Vagina (tissue), 2 donors: ENCODE measurements around the gene LAMA2. TPM values are rescaled to one million over a fixed set of nuclear protein-coding genes. Genes with fewer than 3 reads are reported as not detected.

Experiments used
- DNase-seq, 2 donors: peaks; one replicate each; pipeline ENCODE4 v3.0.0-alpha.2; 2017; ENCODE audit errors: extremely low spot score in 2 of 2
- H3K27ac ChIP-seq: fragments of 200-600 bp; sonication (generic); one replicate; pipeline ENCODE4 v1.5.1; 2019
- H3K27me3 ChIP-seq: fragments of 200-600 bp; sonication (generic); one replicate; pipeline ENCODE4 v1.5.1; 2019
- H3K36me3 ChIP-seq, 2 donors: fragments of 200-600 bp; sonication (generic); one replicate each; pipeline ENCODE4 v1.5.1; 2017 to 2019
- H3K4me1 ChIP-seq: fragments of 200-600 bp; sonication (generic); one replicate; pipeline ENCODE4 v1.5.1; 2019
- H3K4me3 ChIP-seq, 2 donors: fragments of 200-600 bp; sonication (generic); 1 replicate in 1 of 2; 2 replicates in 1 of 2; pipeline ENCODE4 v1.5.1; 2016 to 2019
- H3K9me3 ChIP-seq: fragments of 200-600 bp; sonication (generic); one replicate; pipeline ENCODE4 v1.5.1; 2019
- POLR2A ChIP-seq, 2 donors: fragments of 450-650 bp; IDR thresholded peaks; one replicate each; pipeline ENCODE4 v1.6.1; 2017; ENCODE audit warnings: antibody characterized with exemption in 2 of 2, mild to moderate bottlenecking in 2 of 2, moderate library complexity in 2 of 2
- POLR2AphosphoS5 ChIP-seq, 2 donors: sonication (generic); formaldehyde crosslinking; IDR thresholded peaks; one replicate each; pipeline ENCODE4 v1.9.0; 2017; ENCODE audit warnings: antibody characterized with exemption in 2 of 2, mild to moderate bottlenecking in 2 of 2, low read depth in 1 of 2; ENCODE audit not compliant: insufficient read depth in 1 of 2
- intact Hi-C: fragments of 100-400 bp; cut with DNase I; formaldehyde crosslinking; loops from one replicate; pipeline ENCODE4 v1.15.1; 2023
- total RNA-seq: library from RNA; depleted of rRNA; stranded (reverse); fragments of >200 nt; gene quantifications from one replicate; pipeline ENCODE4 v1.2.3, GENCODE V29; 2016
- TF ChIP-seq, protein P1 (sequence below), 3 experiments: fragments of 450-650 bp in 2 of 3; fragments of 200-600 bp in 1 of 3; sonication (generic) in 1 of 3; IDR thresholded peaks; one replicate each; pipeline ENCODE4 v1.5.1; 2017 to 2019; ENCODE audit warnings: antibody characterized with exemption in 3 of 3, mild to moderate bottlenecking in 2 of 3, moderate library complexity in 2 of 3

LAMA2 gene
- total RNA-seq, 1 donor from 2014 or later: 91.1 TPM

DNA sequence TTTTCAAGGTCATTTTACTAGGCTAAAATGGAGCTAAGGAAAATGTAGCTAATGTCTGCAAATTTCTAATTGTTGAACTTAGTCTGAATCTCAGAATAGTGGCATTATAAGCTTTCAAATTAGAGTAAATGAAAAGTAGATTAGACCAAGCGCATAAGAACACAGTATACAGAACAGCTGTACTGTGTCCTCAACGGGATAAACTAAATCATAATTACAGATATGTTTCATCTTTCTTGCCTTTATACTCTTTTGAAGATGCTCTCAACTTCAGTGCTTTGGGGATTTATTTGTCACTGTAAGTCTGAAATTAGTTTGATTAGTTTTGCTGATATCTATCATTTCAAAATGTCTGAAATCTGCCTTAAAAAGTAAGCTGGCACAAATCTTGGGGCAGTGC is 305.4 kb downstream of the LAMA2 start:
- no peak overlapping the region for H3K4me3 ChIP-seq
- H3K27me3 ChIP-seq: no peaks in the 10 kb centered on the region
- intact Hi-C loops: no loop called here
- TF ChIP-seq POLR2AphosphoS5 (IDR thresholded peaks at IDR 0.05; ENCODE audit: insufficient read depth in 1 of 2, low read depth in 1 of 2) (no peak), POLR2A (IDR thresholded peaks at IDR 0.05) (no peak)
- TF ChIP-seq, protein P1, sequence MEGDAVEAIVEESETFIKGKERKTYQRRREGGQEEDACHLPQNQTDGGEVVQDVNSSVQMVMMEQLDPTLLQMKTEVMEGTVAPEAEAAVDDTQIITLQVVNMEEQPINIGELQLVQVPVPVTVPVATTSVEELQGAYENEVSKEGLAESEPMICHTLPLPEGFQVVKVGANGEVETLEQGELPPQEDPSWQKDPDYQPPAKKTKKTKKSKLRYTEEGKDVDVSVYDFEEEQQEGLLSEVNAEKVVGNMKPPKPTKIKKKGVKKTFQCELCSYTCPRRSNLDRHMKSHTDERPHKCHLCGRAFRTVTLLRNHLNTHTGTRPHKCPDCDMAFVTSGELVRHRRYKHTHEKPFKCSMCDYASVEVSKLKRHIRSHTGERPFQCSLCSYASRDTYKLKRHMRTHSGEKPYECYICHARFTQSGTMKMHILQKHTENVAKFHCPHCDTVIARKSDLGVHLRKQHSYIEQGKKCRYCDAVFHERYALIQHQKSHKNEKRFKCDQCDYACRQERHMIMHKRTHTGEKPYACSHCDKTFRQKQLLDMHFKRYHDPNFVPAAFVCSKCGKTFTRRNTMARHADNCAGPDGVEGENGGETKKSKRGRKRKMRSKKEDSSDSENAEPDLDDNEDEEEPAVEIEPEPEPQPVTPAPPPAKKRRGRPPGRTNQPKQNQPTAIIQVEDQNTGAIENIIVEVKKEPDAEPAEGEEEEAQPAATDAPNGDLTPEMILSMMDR (IDR thresholded peaks at IDR 0.05): no peak
- H3K36me3 ChIP-seq: no peaks in the 10 kb centered on the region
- no peaks in the 10 kb centered on the region for H3K4me1 ChIP-seq
- DNase-seq: no peak
- no peak overlapping the region for H3K27ac ChIP-seq
- no peaks in the 10 kb centered on the region for H3K9me3 ChIP-seq

DNA sequence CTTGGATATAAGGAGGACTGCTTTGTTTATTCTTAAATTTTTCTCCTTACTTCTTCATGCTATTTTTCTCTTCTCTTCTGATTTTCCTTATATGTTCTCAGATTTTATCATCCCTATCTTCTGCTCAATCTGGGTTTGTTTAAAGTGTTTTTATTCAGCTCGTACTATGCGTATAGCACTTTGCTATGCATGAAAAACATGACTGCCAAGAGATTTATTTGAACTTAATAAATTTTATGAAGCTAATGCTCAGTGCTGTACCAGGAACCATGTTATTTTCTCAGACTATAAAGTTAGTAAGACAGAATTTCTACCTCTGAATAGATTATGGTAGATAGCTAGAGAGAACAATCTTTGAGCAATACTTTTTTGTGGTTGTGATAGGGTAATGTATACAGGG is 305.9 kb downstream of the LAMA2 start:
- Histone ChIP-seq H3K4me1 (no peaks in the 10 kb centered on the region), H3K36me3 (no peaks in the 10 kb centered on the region), H3K9me3 (no peaks in the 10 kb centered on the region), H3K27ac (no peak overlapping the region), H3K27me3 (no peaks in the 10 kb centered on the region), H3K4me3 (no peak overlapping the region)
- no peak for DNase-seq
- intact Hi-C loops: no loop called here
- TF ChIP-seq, protein P1 (IDR thresholded peaks at IDR 0.05): no peak
- no peak for TF ChIP-seq POLR2AphosphoS5 (IDR thresholded peaks at IDR 0.05; ENCODE audit: insufficient read depth in 1 of 2, low read depth in 1 of 2)
- no peak for TF ChIP-seq POLR2A (IDR thresholded peaks at IDR 0.05)

DNA sequence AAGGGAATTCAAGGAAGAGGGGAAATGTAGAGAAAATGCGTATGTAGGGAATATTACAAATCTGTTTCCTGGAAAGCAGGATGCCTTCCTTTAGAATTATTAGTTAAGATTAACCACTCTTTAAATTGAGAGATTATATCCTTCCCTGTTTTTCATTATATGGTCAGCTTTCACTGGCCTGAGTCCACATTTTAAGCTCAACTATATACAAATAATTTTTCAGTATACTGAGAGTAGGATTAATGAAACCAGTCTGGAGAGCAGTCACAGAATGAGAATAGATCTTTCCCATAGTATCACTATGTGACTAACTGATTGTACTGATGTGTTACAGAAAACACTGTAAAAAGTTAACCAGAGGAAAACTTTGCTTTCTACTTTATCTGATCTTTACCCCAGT is 306.3 kb downstream of the LAMA2 start:
- TF ChIP-seq POLR2AphosphoS5 (IDR thresholded peaks at IDR 0.05; ENCODE audit: insufficient read depth in 1 of 2, low read depth in 1 of 2) (no peak), POLR2A (IDR thresholded peaks at IDR 0.05) (no peak)
- TF ChIP-seq, protein P1 (IDR thresholded peaks at IDR 0.05): no peak
- no peaks in the 10 kb centered on the region for H3K4me1 ChIP-seq
- no peaks in the 10 kb centered on the region for H3K36me3 ChIP-seq
- intact Hi-C loops: no loop called here
- H3K27me3 ChIP-seq: no peaks in the 10 kb centered on the region
- no peak overlapping the region for H3K4me3 ChIP-seq
- H3K9me3 ChIP-seq: no peaks in the 10 kb centered on the region
- no peak for DNase-seq
- no peak overlapping the region for H3K27ac ChIP-seq

DNA sequence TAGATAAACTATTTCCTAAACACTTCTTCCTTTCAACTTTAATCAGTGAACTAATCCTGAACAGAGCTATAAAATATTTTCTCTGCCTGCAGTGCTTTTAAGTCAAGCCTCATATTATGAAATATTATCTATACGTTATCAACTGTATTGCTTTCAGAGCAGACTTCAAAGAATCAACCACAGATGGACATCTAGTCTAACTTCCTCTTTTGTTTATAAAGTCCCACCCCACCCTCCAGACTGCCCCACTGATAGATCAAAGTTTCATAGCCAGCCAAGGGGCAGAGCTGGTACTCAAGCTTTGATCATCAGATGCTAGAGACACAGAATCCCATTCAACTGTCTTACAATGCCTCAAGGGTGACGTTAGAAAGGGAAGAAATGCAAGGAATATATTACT is 308.3 kb downstream of the LAMA2 start:
- H3K4me3 ChIP-seq: no peak overlapping the region
- H3K27ac ChIP-seq: no peak overlapping the region
- no peaks in the 10 kb centered on the region for H3K27me3 ChIP-seq
- intact Hi-C loops: no loop called here
- H3K36me3 ChIP-seq: no peaks in the 10 kb centered on the region
- no peaks in the 10 kb centered on the region for H3K4me1 ChIP-seq
- no peaks in the 10 kb centered on the region for H3K9me3 ChIP-seq
- TF ChIP-seq, protein P1 (IDR thresholded peaks at IDR 0.05): no peak
- TF ChIP-seq POLR2AphosphoS5 (IDR thresholded peaks at IDR 0.05; ENCODE audit: insufficient read depth in 1 of 2, low read depth in 1 of 2): no peak
- DNase-seq: no peak

DNA sequence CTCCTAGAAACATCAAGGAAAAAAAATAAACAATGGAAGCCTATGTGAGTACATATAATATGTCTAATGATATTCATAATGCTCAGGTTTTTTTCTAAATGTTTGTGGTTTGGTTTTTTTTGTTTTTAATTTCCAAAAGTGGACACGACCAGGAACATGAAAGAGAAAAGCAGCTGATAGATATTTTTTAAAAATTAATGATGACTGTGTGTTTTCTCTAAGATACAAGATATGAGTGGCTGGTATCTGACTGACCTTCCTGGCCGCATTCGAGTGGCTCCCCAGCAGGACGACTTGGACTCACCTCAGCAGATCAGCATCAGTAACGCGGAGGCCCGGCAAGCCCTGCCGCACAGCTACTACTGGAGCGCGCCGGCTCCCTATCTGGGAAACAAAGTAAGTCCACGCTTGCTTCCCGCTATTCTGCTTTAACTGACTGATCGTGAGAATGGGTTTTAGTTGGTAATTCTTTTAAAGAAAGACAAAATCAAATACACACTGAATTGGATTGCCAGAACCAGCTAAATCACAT is 309.6 kb downstream of the LAMA2 start:
- DNase-seq: no peak
- H3K4me1 ChIP-seq: no peaks in the 10 kb centered on the region
- no peak overlapping the region for H3K4me3 ChIP-seq
- no peak overlapping the region for H3K27ac ChIP-seq
- intact Hi-C loops: no loop called here
- TF ChIP-seq POLR2A (IDR thresholded peaks at IDR 0.05): no peak
- no peaks in the 10 kb centered on the region for H3K27me3 ChIP-seq
- no peaks in the 10 kb centered on the region for H3K36me3 ChIP-seq
- no peaks in the 10 kb centered on the region for H3K9me3 ChIP-seq
